OCI-LY1 (cell line): ENCODE data around the gene CDH3.

ENCODE experiments used
- EZH2 ChIP-seq: fragments of 200-600 bp; sonication (generic), shearing (Covaris generic); IDR thresholded peaks from 2 replicates; pipeline ENCODE4 v1.8.0; 2017; ENCODE audit warnings: borderline replicate concordance, mixed run types, mild to moderate bottlenecking, antibody characterized with exemption, low read length, moderate library complexity, mixed read lengths
- TF ChIP-seq, protein P1 (sequence below): fragments of 200-600 bp; sonication (generic), shearing (Covaris generic); IDR thresholded peaks from 2 replicates; pipeline ENCODE4 v1.5.1; 2017; ENCODE audit warnings: mild to moderate bottlenecking, antibody characterized with exemption, low read length, moderate library complexity, mixed read lengths

GRCh38 chr16:68711421-68712139, 66.5 kb downstream of the CDH3 start:
- TF ChIP-seq, protein P1, sequence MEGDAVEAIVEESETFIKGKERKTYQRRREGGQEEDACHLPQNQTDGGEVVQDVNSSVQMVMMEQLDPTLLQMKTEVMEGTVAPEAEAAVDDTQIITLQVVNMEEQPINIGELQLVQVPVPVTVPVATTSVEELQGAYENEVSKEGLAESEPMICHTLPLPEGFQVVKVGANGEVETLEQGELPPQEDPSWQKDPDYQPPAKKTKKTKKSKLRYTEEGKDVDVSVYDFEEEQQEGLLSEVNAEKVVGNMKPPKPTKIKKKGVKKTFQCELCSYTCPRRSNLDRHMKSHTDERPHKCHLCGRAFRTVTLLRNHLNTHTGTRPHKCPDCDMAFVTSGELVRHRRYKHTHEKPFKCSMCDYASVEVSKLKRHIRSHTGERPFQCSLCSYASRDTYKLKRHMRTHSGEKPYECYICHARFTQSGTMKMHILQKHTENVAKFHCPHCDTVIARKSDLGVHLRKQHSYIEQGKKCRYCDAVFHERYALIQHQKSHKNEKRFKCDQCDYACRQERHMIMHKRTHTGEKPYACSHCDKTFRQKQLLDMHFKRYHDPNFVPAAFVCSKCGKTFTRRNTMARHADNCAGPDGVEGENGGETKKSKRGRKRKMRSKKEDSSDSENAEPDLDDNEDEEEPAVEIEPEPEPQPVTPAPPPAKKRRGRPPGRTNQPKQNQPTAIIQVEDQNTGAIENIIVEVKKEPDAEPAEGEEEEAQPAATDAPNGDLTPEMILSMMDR, result no peak
- no peak for TF ChIP-seq EZH2
